Liver (tissue), 9 donors: ENCODE data around the gene TRMT10C. TPM values are rescaled to one million over a fixed set of nuclear protein-coding genes. Genes with fewer than 3 reads are reported as not detected.
"Not testable (repeated sequence)": the region's sequence is repeated elsewhere in the genome, so short reads cannot be mapped to it uniquely, and the experiment has no call there.

Source experiments
- DNase-seq: peaks from one replicate; pipeline ENCODE4 v3.0.0-alpha.2; 2017; ENCODE audit warnings: low spot score
- H3K27ac ChIP-seq, 2 donors: one replicate each; pipeline ENCODE4 v1.7.0; 2013; ENCODE audit warnings: inconsistent platforms in 2 of 2, low read length in 2 of 2, control low read depth in 1 of 2, low read depth in 1 of 2, mild to moderate bottlenecking in 1 of 2
- H3K27me3 ChIP-seq, 4 donors: one replicate each; pipeline versions ENCODE4 v1.6.1 to v1.7.0; 2013; ENCODE audit warnings: low read length in 3 of 4, inconsistent platforms in 1 of 4, mild to moderate bottlenecking in 1 of 4, moderate library complexity in 1 of 4; ENCODE audit not compliant: control insufficient read depth in 4 of 4, insufficient read depth in 4 of 4
- H3K36me3 ChIP-seq, 4 donors: one replicate each; pipeline versions ENCODE4 v1.6.1 to v1.7.0; 2013; ENCODE audit warnings: low read length in 3 of 4, mild to moderate bottlenecking in 3 of 4, low read depth in 1 of 4, moderate library complexity in 1 of 4; ENCODE audit not compliant: control insufficient read depth in 4 of 4, insufficient read depth in 3 of 4
- H3K4me1 ChIP-seq, 4 donors: one replicate each; pipeline versions ENCODE4 v1.6.1 to v1.7.0; 2013; ENCODE audit warnings: low read length in 3 of 4, mild to moderate bottlenecking in 3 of 4, moderate library complexity in 1 of 4; ENCODE audit not compliant: control insufficient read depth in 4 of 4, insufficient read depth in 4 of 4
- H3K4me3 ChIP-seq, 3 donors: one replicate each; pipeline versions ENCODE4 v1.6.1 to v1.7.0; 2013; ENCODE audit warnings: low read length in 3 of 3, control low read depth in 1 of 3, low read depth in 1 of 3, mild to moderate bottlenecking in 1 of 3
- H3K9ac ChIP-seq, 2 donors: one replicate each; pipeline ENCODE4 v1.7.0; 2013; ENCODE audit warnings: low read length in 2 of 2, mild to moderate bottlenecking in 2 of 2, moderate library complexity in 2 of 2, control low read depth in 1 of 2, low read depth in 1 of 2
- H3K9me3 ChIP-seq, 4 donors: one replicate each; pipeline versions ENCODE4 v1.6.1 to v1.7.0; 2013; ENCODE audit warnings: low read length in 3 of 4; ENCODE audit not compliant: control insufficient read depth in 4 of 4
- FOXA2 ChIP-seq: IDR thresholded peaks from 2 replicates; pipeline ENCODE4 v1.6.1; 2016; ENCODE audit warnings: antibody characterized with exemption
- HNF4A ChIP-seq, 2 donors: conservative IDR thresholded peaks; 2 replicates each; pipeline ENCODE4 v1.6.1; 2016; ENCODE audit warnings: antibody characterized with exemption in 2 of 2, mild to moderate bottlenecking in 2 of 2
- HNF4G ChIP-seq: IDR thresholded peaks from 2 replicates; pipeline ENCODE4 v1.6.1; 2016; ENCODE audit warnings: antibody characterized with exemption
- JUND ChIP-seq, 2 donors: IDR thresholded peaks; 2 replicates each; pipeline ENCODE4 v1.6.1; 2016; ENCODE audit warnings: antibody characterized with exemption in 2 of 2
- NR2F2 ChIP-seq: IDR thresholded peaks from 2 replicates; pipeline ENCODE4 v1.6.1; 2016; ENCODE audit warnings: antibody characterized with exemption
- RAD21 ChIP-seq, 2 donors: IDR thresholded peaks; 2 replicates each; pipeline ENCODE4 v1.6.1; 2016; ENCODE audit warnings: antibody characterized with exemption in 2 of 2, mild to moderate bottlenecking in 2 of 2
- TAF1 ChIP-seq: conservative IDR thresholded peaks from 2 replicates; pipeline ENCODE4 v1.6.1; 2016; ENCODE audit warnings: antibody characterized with exemption, mild to moderate bottlenecking
- WGBS: extraction: QIAGEN DNeasy Blood & Tissue Kit; methylation state at CpG from one replicate; pipeline ENCODE4 v1.1.7; 2013; 5-methylcytosine and 5-hydroxymethylcytosine counted together
- polyA plus RNA-seq, 2 donors: library from polyadenylated mRNA; stranded (reverse) in 1 of 2; unstranded in 1 of 2; fragments of 200-250 nt in 1 of 2; fragments of >200 nt in 1 of 2; fragmentation: Nextera tagmentation in 1 of 2; extraction: Ambion mirVana in 1 of 2; gene quantifications; one replicate each; pipeline versions ENCODE4 v1.2.1 to v1.2.3, GENCODE V29; 2013 to 2015
- total RNA-seq, 2 donors: library from RNA; depleted of rRNA; stranded (reverse); fragments of >200 nt; gene quantifications; one replicate each; pipeline ENCODE4 v1.2.3, GENCODE V29; 2014
- TF ChIP-seq, protein P1 (sequence below): IDR thresholded peaks from 2 replicates; pipeline ENCODE4 v1.6.1; 2016; ENCODE audit warnings: antibody characterized with exemption
- TF ChIP-seq, protein P2 (sequence below): IDR thresholded peaks from 2 replicates; pipeline ENCODE4 v1.6.1; 2016; ENCODE audit warnings: antibody characterized with exemption
- TF ChIP-seq, protein P3 (sequence below): IDR thresholded peaks from 2 replicates; pipeline ENCODE4 v1.6.1; 2016; ENCODE audit warnings: antibody characterized with exemption
- TF ChIP-seq, protein P4 (sequence below): fragments of 150-350 bp; IDR thresholded peaks from 2 replicates; pipeline ENCODE4 v1.5.1; 2017; ENCODE audit warnings: improper control_type of control experiment, low read depth, low read length; ENCODE audit not compliant: missing input control
- TF ChIP-seq, protein P5 (sequence below): IDR thresholded peaks from 2 replicates; pipeline ENCODE4 v1.6.1; 2016; ENCODE audit warnings: antibody characterized with exemption, mild to moderate bottlenecking
- donor health status: healthy.
- donor health status: healthy.
- donor health status: healthy.
- donor health status: healthy.
- donor health status: healthy.

TRMT10C gene
- total and polyA plus RNA-seq, 4 donors = 12.6 to 30.3 (median 16.5) TPM

DNA sequence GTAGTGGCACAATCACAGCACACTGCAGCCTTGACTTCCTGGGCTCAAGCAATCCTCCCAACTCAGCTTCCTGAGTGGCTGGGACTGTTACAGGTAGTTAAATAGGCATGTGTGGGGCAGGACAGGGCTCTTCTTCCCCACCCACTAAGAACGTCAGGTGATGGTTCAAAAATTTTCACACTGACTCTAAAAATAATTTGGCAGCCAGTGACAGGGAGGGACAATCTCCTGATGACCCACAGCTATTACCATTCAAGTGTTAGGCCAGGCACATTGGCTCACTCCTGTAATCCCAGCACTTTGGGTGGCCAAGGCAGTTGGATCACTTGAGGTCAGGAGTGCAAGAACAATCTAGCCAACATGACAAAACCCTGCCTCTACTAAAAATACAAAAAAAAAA is 12.2 kb upstream of the TRMT10C start (continued):
- TF ChIP-seq, protein P1, sequence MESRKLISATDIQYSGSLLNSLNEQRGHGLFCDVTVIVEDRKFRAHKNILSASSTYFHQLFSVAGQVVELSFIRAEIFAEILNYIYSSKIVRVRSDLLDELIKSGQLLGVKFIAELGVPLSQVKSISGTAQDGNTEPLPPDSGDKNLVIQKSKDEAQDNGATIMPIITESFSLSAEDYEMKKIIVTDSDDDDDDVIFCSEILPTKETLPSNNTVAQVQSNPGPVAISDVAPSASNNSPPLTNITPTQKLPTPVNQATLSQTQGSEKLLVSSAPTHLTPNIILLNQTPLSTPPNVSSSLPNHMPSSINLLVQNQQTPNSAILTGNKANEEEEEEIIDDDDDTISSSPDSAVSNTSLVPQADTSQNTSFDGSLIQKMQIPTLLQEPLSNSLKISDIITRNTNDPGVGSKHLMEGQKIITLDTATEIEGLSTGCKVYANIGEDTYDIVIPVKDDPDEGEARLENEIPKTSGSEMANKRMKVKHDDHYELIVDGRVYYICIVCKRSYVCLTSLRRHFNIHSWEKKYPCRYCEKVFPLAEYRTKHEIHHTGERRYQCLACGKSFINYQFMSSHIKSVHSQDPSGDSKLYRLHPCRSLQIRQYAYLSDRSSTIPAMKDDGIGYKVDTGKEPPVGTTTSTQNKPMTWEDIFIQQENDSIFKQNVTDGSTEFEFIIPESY = no peak
- TF ChIP-seq HNF4A (conservative IDR thresholded peaks at IDR 0.05) = no peak
- no peak for TF ChIP-seq JUND (IDR thresholded peaks at IDR 0.05)
- TF ChIP-seq, protein P2, sequence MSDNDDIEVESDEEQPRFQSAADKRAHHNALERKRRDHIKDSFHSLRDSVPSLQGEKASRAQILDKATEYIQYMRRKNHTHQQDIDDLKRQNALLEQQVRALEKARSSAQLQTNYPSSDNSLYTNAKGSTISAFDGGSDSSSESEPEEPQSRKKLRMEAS = no peak

DNA sequence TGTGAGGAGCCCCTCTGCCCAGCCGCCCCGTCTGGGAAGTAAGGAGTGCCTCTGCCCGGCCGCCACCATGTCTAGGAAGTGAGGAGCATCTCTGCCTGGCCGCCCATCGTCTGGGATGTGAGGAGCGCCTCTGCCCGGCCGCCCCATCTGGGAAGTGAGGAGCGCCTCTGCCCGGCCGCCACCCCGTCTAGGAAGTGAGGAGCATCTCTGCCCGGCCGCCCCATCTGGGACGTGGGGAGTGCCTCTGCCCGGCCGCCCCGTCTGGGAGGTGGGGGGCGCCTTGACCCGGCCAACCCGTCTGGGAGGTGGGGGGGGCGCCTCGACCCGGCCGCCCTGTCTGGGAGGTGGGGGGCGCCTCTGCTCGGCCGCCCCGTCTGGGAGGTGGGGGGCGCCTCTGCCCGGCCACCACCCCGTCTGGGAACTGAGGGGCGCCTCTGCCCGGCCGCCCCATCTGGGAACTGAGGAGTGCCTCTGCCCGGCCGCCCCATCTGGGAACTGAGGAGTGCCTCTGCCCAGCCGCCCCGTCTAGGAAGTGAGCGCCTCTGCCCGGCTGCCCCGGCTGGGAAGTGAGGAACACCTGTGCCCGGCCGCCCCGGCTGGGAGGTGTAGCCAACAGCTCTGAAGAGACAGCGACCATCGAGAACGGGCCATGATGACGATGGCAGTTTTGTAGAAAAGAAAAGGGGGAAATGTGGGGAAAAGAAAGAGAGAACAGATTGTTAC is 10.1 kb upstream of the TRMT10C start:
- WGBS = 95% methylated on average over 50 of the region's 50 CpGs
- H3K9me3 ChIP-seq, H3K36me3 ChIP-seq, DNase-seq, H3K27ac ChIP-seq, H3K4me3 ChIP-seq, H3K27me3 ChIP-seq, H3K4me1 ChIP-seq, H3K9ac ChIP-seq: not testable (repeated sequence)

DNA sequence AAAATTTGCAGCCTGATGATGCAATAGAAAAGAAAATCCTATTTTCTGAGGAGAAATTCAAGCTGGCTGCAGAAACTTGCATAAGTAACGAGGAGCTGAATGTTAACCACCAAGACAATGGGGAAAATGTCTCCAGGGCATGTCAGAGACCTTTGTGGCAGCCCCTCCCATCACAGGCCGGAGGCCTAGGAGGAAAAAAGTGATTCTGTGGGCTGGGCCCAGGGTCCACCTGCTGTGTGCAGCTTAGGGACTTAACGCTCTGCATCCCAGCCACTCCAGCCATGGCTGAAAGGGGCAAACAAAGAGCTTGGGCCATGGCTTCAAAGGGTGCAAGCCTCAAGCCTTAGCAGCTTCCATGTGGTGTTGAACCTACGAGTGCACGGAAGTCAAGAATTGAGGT is 8.3 kb upstream of the TRMT10C start:
- not testable (repeated sequence) for H3K36me3 ChIP-seq, H3K9ac ChIP-seq, H3K27ac ChIP-seq, H3K4me1 ChIP-seq, DNase-seq, H3K9me3 ChIP-seq, H3K27me3 ChIP-seq, H3K4me3 ChIP-seq
- WGBS = 86% methylated on average over 5 of the region's 5 CpGs

DNA sequence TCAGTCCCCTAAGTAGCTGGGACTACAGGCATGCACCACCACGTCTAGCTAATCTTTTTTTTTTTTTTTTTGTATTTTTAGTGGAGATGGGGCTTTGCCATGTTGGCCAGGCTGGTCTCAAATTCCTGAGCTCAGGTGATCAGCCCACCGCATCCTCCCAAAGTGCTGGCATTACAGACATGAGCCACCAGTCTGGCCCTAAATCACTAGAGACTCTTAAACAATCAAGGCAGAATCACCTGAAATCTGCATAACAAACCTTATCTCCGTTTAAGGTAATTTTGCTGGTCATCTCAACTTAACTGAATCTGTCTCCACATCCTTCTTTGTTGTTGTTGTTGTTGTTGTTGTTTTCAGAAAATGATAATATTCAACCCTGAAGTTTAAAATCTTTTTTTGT is 5.6 kb upstream of the TRMT10C start:
- Histone ChIP-seq H3K27ac (no peak overlapping the region), H3K4me1 (no peaks in the 10 kb centered on the region), H3K9me3 (no peaks in the 10 kb centered on the region), H3K4me3 (no peak overlapping the region), H3K36me3 (no peaks in the 10 kb centered on the region), H3K27me3 (peaks cover 0 to 6% (median 0%) of the 10 kb centered on the region in 4 donors), H3K9ac (no peak overlapping the region)
- no peak for DNase-seq
- 67% methylated on average over 3 of the region's 3 CpGs for whole genome bisulfite sequencing
- TF ChIP-seq HNF4A (conservative IDR thresholded peaks at IDR 0.05) = no peak
- TF ChIP-seq HNF4G = no peak

DNA sequence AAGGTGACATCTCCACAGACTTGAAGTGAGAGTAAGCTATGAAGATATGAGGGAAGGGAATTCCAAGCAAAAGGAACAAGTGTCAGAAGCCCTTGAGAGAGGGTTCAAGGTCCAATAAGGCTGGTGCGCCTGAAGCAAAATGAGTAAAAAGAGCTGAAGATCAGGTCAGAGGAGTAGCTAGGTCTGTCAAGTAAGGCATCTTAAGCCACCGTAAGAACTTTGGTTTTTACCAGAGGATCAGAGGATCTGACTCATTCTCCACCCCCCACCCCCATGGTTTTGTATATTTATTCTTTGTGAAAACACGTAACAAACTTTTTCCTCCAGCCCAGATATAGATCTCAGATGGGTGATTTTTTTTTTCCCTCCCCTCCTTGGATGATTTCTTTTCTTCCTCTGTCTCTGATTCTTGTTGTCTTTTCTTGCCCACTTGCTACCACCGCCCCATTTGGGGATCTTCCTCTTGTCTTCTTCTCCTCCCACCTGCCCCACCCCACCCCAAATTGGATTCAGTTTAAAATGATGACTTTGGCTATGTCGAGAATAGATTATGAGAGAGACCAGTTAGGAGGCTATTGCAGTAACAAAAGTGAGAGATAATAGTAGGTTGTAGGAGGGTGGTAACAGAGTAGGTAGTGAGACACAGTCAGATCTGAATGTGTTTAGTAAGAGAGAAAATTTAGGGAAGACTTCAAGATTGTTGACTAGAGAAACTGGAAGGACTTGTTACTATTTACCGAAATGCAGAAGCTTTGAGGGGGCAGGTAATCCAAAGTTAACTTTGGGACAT is 6.1 kb downstream of the TRMT10C start:
- DNase-seq = no peak
- no peaks in the 10 kb centered on the region for H3K27me3 ChIP-seq
- H3K4me1 ChIP-seq = peaks cover 3 to 7% (median 5%) of the 10 kb centered on the region in 4 donors
- no peak overlapping the region for H3K9ac ChIP-seq
- WGBS = 93% methylated on average over 6 of the region's 6 CpGs
- H3K9me3 ChIP-seq = no peaks in the 10 kb centered on the region
- H3K4me3 ChIP-seq = no peak overlapping the region
- no peak overlapping the region for H3K27ac ChIP-seq
- H3K36me3 ChIP-seq = peaks cover 0 to 8% (median 5%) of the 10 kb centered on the region in 4 donors
- TF ChIP-seq HNF4A (conservative IDR thresholded peaks at IDR 0.05) (no peak), NR2F2 (no peak), RAD21 (IDR thresholded peaks at IDR 0.05) (no peak), FOXA2 (no peak), TAF1 (no peak)
- TF ChIP-seq, protein P3, sequence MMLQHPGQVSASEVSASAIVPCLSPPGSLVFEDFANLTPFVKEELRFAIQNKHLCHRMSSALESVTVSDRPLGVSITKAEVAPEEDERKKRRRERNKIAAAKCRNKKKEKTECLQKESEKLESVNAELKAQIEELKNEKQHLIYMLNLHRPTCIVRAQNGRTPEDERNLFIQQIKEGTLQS = no peak
- TF ChIP-seq, protein P4, sequence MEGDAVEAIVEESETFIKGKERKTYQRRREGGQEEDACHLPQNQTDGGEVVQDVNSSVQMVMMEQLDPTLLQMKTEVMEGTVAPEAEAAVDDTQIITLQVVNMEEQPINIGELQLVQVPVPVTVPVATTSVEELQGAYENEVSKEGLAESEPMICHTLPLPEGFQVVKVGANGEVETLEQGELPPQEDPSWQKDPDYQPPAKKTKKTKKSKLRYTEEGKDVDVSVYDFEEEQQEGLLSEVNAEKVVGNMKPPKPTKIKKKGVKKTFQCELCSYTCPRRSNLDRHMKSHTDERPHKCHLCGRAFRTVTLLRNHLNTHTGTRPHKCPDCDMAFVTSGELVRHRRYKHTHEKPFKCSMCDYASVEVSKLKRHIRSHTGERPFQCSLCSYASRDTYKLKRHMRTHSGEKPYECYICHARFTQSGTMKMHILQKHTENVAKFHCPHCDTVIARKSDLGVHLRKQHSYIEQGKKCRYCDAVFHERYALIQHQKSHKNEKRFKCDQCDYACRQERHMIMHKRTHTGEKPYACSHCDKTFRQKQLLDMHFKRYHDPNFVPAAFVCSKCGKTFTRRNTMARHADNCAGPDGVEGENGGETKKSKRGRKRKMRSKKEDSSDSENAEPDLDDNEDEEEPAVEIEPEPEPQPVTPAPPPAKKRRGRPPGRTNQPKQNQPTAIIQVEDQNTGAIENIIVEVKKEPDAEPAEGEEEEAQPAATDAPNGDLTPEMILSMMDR = no peak
- TF ChIP-seq, protein P5, sequence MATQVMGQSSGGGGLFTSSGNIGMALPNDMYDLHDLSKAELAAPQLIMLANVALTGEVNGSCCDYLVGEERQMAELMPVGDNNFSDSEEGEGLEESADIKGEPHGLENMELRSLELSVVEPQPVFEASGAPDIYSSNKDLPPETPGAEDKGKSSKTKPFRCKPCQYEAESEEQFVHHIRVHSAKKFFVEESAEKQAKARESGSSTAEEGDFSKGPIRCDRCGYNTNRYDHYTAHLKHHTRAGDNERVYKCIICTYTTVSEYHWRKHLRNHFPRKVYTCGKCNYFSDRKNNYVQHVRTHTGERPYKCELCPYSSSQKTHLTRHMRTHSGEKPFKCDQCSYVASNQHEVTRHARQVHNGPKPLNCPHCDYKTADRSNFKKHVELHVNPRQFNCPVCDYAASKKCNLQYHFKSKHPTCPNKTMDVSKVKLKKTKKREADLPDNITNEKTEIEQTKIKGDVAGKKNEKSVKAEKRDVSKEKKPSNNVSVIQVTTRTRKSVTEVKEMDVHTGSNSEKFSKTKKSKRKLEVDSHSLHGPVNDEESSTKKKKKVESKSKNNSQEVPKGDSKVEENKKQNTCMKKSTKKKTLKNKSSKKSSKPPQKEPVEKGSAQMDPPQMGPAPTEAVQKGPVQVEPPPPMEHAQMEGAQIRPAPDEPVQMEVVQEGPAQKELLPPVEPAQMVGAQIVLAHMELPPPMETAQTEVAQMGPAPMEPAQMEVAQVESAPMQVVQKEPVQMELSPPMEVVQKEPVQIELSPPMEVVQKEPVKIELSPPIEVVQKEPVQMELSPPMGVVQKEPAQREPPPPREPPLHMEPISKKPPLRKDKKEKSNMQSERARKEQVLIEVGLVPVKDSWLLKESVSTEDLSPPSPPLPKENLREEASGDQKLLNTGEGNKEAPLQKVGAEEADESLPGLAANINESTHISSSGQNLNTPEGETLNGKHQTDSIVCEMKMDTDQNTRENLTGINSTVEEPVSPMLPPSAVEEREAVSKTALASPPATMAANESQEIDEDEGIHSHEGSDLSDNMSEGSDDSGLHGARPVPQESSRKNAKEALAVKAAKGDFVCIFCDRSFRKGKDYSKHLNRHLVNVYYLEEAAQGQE = no peak
